Cerebellar nuclear complex (tissue), 1 donor: Measurements from ENCODE around the gene FIBCD1.
"Not testable (repeated sequence)": the region's sequence is repeated elsewhere in the genome, so short reads cannot be mapped to it uniquely, and the experiment has no call there.

Experiments
- DNase-seq, 2 experiments: peaks; one replicate each; lab custom pipeline; 2025; lab: John Stamatoyannopoulos, UW

Gene FIBCD1

DNA sequence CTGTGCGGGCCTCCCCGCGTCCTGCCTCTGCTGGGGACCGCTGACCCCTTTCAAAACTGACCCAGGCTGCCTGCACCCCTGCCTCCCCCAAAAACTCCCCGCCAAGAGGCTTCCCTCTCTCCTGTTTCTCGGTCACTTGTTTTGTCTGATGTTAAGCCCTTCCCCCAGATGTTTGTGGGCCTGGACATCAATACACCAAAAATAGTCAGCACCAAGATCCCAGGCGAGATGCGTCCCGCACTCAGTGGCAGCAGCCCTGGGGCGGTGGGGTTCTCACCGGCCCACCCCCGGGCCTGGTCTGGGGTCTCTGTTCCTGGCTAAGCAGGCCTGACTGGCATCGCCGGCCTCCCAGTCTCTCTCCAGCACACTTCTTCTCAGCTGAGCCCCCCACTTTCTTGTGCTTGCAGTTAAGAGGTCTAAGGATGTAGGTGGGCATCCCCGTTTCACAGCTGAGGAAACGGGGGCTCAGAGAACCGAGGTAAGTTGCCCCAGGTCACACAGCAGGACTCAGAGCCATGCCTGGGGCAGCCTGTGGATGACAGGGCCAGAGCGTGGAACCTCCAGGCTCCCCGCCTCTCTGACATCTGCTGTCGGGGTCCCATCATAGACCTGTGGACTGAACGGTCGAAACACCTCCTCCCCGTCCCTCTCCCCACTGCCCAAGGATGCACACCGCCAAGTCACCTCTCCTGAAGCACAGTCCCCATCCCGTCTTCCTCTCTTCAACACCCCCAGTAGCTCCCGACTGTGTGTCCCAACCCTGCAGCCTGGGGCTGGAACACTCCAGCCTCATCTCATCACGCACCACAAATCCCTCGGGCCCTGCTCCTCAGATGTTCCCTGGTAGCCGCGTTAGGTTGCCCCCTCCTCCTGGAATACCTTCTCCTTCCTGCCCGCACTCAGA lies 16.8 kb downstream of the FIBCD1 start:
- no peak for DNase-seq

- DNase-seq = no peak
Measured at GRCh38 chr9:130921300-130921988, 17.6 kb downstream of the FIBCD1 start.

- no peak for DNase-seq
Measured at GRCh38 chr9:130920762-130921299, 18.2 kb downstream of the FIBCD1 start.

GRCh38 chr9:130920233-130920632 lies 18.8 kb downstream of the FIBCD1 start:
- DNase-seq = no peak

- DNase-seq = no peak
Measured at GRCh38 chr9:130919559-130920145, 19.4 kb downstream of the FIBCD1 start.

GRCh38 chr9:130918826-130919558 lies 20.1 kb downstream of the FIBCD1 start:
- DNase-seq = no peak

DNA sequence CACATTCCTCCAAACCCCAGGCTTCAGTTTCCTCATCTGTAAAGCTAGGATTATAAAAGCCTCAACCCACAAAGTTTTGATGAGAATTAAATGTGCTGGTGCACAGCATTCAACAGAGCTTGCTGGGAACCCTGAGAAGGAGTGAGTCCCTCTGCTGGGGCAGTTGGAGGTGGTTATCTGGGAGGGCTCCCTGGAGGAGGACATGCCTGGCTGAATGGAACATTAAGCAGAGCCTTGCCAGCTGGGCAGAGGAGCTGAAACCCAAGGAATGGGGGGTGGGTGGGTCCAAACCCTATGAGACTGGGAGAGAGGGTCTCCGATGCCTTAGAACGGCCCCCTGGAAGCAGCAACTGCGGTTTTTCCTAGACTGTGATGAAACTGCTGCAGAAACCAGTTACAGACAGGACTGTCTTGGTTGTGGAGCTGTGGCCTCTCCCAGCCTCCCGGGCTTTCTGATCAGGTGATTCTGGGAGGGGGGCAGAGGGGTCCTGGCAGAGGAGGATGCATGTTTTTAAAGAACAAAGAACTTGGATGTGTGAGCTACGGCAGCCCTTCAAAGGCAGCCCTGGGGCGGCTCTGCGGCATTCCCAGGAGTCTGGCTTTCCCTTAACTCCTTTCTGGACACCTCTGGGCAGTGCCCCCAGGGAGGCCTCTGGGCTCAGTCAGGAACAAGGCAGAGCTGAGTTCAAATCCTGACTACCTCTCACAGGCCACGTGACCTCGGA lies 20.8 kb downstream of the FIBCD1 start:
- no peak for DNase-seq

- DNase-seq = no peak
Measured at GRCh38 chr9:130917168-130917960, 21.7 kb downstream of the FIBCD1 start.

- DNase-seq = no peak
Measured at GRCh38 chr9:130915096-130915447, 24.0 kb downstream of the FIBCD1 start.

GRCh38 chr9:130914417-130915095 lies 24.5 kb downstream of the FIBCD1 start:
- DNase-seq = no peak

DNA sequence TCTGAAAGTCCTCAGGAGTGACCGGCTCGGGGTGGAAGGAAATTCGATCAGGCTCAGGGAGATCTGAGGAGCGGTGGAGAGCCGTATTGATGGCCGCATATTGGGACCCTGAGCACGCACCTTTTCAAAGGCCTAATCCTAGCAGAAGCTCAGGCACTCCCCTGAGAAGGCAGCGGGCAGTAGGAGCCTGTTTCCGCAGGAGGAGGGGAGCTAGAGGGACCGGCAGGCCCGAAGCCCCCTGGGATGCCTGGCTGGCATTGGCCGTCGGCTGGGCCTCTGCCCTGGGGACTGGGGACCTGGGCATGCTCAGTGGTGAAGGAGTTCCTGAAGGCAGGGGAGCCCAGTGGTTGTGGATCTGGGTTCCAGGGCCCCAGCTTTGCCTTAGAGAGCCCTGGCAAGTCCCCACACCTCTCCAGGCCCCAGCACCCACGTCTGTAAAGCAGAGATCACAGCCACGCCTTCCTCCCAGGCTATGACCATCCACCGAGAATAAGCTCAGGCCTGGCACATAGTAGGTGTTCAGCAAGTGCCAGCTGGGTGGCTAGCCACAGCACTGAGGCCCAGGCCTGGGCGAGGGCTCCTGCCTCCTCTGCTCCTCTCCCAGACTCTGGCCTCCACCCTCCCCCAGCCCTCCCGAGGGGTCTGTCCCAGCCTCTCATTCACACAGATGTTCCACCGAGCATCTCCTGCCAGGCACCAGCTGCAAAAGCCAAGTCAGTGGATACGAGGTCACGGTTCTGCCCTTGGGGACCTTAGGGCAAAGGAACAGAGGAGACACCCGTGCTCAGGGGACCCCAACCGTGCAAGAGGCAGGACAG lies 25.2 kb downstream of the FIBCD1 start:
- DNase-seq = no peak

DNA sequence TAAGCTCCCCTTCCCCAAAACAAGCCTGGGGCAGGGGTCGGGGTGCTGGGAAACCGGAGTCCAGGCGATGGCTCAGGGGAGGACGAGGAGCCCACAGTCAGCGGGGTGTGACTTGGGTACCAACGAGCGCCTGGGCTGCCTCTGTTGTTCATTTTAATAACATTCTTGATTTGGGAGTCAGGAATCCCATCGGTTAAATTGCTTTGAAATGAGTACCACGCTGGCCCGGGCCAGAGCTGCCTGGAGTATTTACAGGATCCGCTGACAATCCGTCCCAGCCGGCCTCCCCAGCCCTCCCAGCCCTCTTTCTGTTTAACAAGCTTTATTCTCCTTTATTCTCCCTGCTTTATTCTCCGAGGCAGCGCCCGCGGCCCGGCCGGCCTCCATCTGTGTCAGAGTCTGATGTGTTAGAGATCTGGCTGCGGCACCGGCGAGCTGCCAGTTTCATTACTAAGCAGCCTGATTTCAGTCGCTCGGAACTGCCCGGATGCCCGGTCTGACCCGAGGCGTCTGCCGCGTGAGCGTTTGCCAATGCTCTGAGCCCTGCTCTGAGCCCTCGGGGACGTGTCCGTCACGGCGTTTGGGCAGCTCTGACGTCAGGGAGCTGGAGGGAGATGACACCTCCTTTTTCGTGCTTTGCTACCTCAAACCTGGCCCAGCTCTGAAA lies 26.0 kb downstream of the FIBCD1 start:
- no peak for DNase-seq

- DNase-seq = no peak
Measured at GRCh38 chr9:130911254-130912049, 27.6 kb downstream of the FIBCD1 start.

GRCh38 chr9:130910670-130911069 lies 28.4 kb downstream of the FIBCD1 start:
- not testable (repeated sequence) for DNase-seq

GRCh38 chr9:130910041-130910440 lies 29.0 kb downstream of the FIBCD1 start:
- DNase-seq = not testable (repeated sequence)

DNA sequence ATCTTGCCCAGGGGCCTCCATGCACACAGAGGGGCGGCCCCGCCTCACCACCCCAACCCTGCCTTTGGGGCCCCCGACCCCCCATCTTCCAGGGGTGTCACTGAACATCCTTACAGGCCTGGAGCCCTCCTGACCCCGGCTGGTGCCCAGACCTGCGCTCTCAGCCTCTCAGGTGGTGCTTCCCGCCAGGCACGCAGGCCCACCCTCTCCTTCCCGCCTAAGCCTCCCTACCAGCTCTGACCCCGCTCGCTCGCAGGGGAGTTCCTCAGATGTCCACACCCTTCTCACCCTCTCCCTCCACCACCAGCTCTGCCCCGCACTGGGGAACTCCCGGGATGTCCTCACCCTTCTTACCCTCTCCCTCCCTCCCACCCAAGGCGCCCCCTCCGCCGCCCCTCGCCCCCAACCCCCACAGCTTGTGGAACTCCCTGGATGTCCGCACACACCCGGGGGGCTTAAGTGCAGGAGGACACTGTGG lies 30.1 kb downstream of the FIBCD1 start:
- no peak for DNase-seq

DNA sequence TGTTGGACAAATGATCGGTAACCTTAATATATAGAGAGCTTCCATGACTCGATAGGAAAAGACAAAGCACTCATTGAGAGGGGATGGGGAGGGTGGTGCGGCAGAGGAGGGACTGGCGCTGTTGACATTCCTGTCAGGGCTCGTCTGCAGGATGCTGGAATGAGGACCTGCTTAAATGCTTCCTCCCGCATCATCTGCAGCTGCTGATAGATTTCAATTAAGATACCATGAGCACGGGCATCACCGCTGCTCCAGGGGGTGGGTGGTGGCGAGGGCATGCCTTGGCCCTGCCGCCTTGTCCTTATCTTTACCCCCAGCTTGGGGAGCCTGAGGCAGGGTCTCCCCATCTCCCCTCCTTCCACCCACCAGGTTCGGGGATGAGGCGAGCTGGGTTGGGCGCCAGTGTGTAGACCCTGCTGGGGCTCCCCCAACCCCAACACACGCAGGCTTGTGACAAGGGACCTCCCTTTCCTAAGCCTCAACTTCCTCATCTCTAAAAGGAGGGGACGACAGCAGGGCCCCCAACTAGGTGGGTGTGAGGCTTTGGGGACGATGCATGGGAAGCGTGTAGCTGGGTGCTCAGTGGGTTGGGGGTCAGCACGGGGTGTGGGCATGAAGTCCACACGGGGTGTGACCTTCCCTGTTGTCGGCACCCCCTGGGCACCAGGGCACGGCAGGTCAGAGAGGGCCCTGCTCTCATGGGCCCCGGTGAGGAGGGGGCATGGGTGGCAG lies 30.7 kb downstream of the FIBCD1 start:
- no peak for DNase-seq
